HG02610 (cell line): Measurements from ENCODE around the gene CST6.
A peak's percentile ranks its signal among the peaks of the same experiment; 100 is the strongest.

Experiments used
- ATAC-seq: cut with Tn5 transposase; IDR thresholded peaks from one replicate; pipeline ENCODE4 v1.9.1; 2021; ENCODE audit warnings: mild to moderate bottlenecking, moderate library complexity; ENCODE audit not compliant: unreplicated experiment

The CST6 gene

GRCh38 chr11:66045177-66045639 lies 33.4 kb downstream of the CST6 start:
- no peak for ATAC-seq

- no peak for ATAC-seq
Measured at GRCh38 chr11:66046901-66047300, 35.1 kb downstream of the CST6 start.

GRCh38 chr11:66047541-66048365 lies 35.9 kb downstream of the CST6 start:
- no peak for ATAC-seq

- ATAC-seq = no peak
Measured at GRCh38 chr11:66048547-66049323, 36.9 kb downstream of the CST6 start, which contains the start of gene GAL3ST3. Gene GAL3ST3, minus strand, starts transcription at chr11:66049161. Its CDS starts 3,746 bp downstream, at chr11:66045415.

- no peak for ATAC-seq
Measured at GRCh38 chr11:66050581-66051231, 38.9 kb downstream of the CST6 start.

- ATAC-seq = no peak
Measured at GRCh38 chr11:66051371-66051765, 39.6 kb downstream of the CST6 start.

- ATAC-seq = peak; percentile 94
Measured at GRCh38 chr11:66051766-66052663, 40.2 kb downstream of the CST6 start, which contains the start of gene SF3B2. Gene SF3B2, plus strand, starts transcription at chr11:66052364. Its CDS starts 21 bp downstream, at chr11:66052385.

DNA sequence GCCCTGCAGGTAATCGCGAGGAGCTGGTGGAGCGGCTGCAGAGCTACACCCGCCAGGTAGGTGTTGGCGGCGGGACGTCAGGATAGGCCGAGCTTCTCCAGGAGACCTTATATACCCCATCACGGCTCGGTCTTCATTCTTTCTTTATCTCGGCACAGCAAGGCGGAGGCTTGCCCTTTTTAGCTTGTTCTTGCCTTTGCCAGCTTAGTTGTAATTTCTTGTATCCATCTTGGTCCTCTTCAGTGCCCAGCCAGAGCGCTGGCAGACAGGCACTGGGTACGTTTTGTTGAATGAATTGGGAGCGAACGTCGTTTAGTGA lies 40.8 kb downstream of the CST6 start:
- no peak for ATAC-seq

- no peak for ATAC-seq
Measured at GRCh38 chr11:66055021-66055420, 43.2 kb downstream of the CST6 start.

DNA sequence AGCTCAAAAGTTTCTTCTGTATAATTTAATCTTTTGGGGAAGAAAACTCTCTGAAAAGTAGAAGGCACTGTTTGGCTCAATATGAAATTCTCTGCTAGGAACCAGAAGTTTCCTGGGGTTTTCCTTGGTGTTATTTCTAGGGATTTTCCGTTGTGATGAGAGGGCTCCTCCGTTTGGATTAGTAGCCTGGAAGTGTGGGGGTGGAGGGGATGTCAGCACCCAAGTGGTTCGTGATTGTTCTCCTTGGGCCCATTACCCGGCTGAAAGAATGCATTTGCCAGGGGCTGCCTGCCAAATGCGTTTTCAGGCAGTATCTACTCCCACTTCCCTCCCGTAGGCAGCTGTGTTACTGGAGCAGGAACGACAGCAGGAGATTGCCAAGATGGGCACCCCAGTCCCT lies 44.7 kb downstream of the CST6 start:
- no peak for ATAC-seq

GRCh38 chr11:66059966-66060680 lies 48.3 kb downstream of the CST6 start:
- ATAC-seq = no peak

DNA sequence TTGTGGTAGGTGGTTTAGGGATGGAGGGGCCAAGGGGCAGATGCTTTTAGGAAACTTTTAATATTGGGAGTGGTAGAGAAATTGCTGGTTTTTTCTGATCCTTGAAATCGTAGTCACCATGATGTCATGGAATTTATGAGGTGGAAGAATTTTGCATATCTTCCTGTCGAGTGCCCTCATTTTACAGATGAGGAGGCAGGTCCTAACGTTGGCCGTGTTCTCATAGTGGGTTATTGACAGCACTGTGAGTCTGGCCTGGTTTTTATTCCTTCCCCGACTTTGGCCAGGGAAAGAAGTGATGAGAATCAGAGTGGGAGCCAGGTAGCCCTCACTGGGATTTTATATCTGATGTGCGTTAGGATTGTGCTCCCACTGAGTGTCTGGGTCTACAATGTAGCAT lies 49.5 kb downstream of the CST6 start:
- no peak for ATAC-seq

DNA sequence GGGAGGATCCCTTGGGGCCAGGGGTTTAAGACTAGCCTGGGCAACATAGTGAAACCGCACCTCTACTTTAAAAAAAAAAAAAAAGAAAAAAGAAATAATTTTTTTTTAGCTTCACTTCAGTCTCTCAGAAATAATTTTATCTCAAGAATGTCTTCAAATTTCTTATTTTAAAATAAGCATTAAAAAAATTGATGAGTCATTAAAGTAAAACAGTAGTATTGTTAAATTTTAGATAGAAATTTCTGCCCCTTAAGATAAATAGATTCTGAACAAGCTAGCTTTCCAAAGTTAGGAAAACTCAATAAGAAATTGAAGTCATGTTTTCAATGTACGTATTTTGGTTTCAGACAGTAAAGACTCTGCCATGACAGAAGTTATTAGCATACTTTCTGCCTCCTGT lies 50.6 kb downstream of the CST6 start:
- no peak for ATAC-seq
